Epithelial cell of proximal tubule (primary cell): Measurements from ENCODE around the gene MRGPRG. TPM values are rescaled to one million over a fixed set of nuclear protein-coding genes. Genes with fewer than 3 reads are reported as not detected.

ENCODE experiments used
- DNase-seq: peaks from one replicate; pipeline ENCODE4 v3.0.0-alpha.2; 2011; ENCODE audit warnings: low read depth
- H3K4me3 ChIP-seq: 2 replicates; pipeline ENCODE4 v1.5.1; 2011; ENCODE audit warnings: low read depth, mild to moderate bottlenecking, low read length
- CTCF ChIP-seq: conservative IDR thresholded peaks from 2 replicates; pipeline ENCODE4 v1.5.1; 2012; ENCODE audit warnings: low read depth, mild to moderate bottlenecking, low read length
- total RNA-seq: library from RNA; depleted of rRNA; stranded (reverse); fragments of >200 nt; gene quantifications from 2 replicates; pipeline ENCODE4 v1.2.3, GENCODE V29; 2015

Gene MRGPRG
- total RNA-seq, 1 donor from 2014 or later = not detected

DNA sequence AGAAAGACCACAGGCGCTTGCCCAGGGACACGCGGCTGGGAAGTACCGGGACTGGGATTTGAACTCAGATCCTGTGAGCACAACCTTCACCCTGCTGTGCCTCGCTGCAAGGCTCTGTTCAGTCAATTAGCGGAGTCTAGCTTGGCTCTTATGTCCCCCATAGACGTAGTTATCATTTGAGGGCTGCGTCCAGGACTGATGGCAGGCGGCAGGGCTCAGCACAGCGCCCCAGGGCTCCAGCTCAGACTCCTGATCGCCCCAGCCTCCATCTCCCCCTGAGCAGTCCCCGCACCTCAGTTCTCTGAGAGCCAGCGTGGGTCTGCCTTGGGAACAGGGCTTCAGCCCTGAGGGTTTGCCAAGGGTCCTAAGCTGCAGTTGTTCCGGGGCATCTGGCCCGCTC is 19.8 kb downstream of the MRGPRG start:
- TF ChIP-seq CTCF = no peak
- DNase-seq = no peak
- H3K4me3 ChIP-seq = no peak overlapping the region

DNA sequence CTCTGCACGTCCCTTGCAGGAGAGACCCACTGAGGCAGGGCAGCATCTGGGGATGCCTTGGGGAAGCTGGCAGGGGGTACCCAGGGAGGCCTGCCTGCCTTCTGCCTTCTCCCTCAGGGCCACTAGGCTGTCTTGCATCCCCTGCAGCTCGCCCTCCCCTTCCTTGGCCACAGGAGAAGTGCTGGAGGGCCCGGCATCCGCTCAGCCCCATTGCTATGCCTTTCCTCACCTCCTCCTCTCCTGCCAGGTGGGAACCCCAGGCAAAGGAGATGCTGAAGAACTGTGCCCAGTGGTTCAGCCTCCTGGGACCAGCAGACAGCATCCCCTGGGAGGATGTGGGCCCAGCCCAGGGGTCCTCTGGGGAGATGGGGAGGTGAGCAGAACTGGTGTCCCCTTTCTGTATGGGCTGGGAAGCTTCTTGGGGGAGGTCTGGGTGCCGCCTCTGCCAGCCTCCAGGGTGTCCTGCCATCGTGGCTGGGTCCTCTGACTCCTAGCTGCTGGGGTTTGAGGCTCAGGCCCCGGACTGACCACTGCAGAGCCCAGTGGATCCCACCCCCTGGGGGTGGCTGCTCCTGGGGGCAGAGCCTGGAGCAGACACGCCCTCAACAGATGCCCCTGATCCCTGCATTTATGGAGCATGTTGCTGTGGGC is 20.6 kb downstream of the MRGPRG start:
- DNase-seq = no peak
- no peak overlapping the region for H3K4me3 ChIP-seq
- TF ChIP-seq CTCF = no peak

- TF ChIP-seq CTCF = no peak
- DNase-seq = no peak
- H3K4me3 ChIP-seq = no peak overlapping the region
These were observed 21.4 kb downstream of the MRGPRG start for GRCh38 chr11:3197044-3197695.

- no peak overlapping the region for H3K4me3 ChIP-seq
- no peak for TF ChIP-seq CTCF
- DNase-seq = no peak
These were observed 22.2 kb downstream of the MRGPRG start for GRCh38 chr11:3196161-3197043.

DNA sequence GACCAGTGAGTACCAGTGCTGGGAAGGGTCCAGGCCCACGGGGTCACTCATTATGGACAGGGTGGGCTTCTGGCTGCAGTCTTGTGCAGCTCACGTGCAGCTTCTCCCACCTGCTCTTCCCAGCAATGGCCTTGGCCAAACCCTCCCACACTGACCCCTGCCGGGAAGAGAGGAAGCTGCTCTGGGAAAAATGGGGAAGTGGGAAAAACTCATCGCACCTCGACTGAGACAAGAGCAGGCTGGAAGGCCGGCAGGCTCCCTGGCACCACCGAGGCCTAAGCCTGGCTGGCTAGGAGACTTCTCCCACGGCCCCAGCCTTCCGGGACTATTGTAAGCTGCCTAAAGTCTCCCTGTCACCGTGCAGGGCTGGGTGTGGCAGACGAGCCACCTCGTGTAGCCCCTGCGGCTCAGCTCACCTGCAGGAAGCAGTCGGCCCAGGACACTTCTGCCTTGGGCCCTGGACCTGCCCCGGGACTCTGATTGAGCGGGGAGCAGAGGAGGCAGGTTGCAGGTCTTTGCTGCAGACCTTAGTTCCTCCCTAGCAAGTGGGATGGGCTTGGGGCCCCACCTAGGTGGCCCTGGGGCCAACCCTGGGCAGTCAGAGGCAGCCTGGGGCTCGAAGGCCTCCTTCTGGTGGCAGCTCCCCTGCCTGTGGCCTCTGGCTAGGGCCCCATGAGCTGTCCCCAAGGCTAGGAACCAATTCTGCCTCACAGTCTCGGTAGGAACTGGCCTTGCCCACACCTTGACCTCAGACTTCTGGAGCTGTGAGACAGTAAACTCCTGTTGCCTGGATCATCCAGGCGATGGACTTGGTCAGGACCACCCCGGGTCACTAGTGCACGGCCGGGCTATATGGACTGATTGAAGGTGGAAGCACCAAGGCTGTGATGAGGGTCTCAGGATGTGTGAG is 23.1 kb downstream of the MRGPRG start:
- TF ChIP-seq CTCF = peak; percentile 65
- H3K4me3 ChIP-seq = no peak overlapping the region
- DNase-seq = no peak

GRCh38 chr11:3194016-3194816 is 24.4 kb downstream of the MRGPRG start:
- DNase-seq = no peak
- H3K4me3 ChIP-seq = no peak overlapping the region
- TF ChIP-seq CTCF = no peak
